ENCODE results near the gene SLC4A8. TPM values are rescaled to one million over a fixed set of nuclear protein-coding genes. Genes with fewer than 3 reads are reported as not detected.

Gene SLC4A8
- total and polyA plus RNA-seq, 9 of the 15 experiments (the other 6 are each of a cell fraction or from before 2014, with no cell fraction given): 0.04 to 1.5 (median 0.12) TPM; not detected in 2

- ChIA-PET POLR2A (interaction anchor here (0.6 to 1.5 kb wide), 4 partner anchors 9 to 543 kb away, joined by 3 to 7 read pairs (median 4); no protein-coding TSS in a partner anchor), CTCF (ENCODE audit: low intra/inter-chr PET ratio) (no interaction called here)
- Histone ChIP-seq H4K20me1 (replicated peaks; ENCODE audit: control insufficient read depth, insufficient read depth, low read length) (no peaks in the 10 kb centered on the region), H3K4me2 (ENCODE audit: insufficient read depth, low read length) (peak overlapping the region; percentile 61), H3K27ac (ENCODE audit: extremely low read depth, low read depth, low read length) (peak overlapping the region; percentile 57; the same call in 2 of the 3 replicates), H3K9me3 (replicated peaks; ENCODE audit: control insufficient read depth, insufficient read depth, low read depth, low read length) (no peaks in the 10 kb centered on the region), H3K4me1 (replicated peaks in 1 of 2; ENCODE audit: control insufficient read depth in 2 of 2, insufficient read depth in 2 of 2, low read length in 2 of 2) (peaks cover 35 to 40% of the 10 kb centered on the region in 2 experiments), H3K9me1 (ENCODE audit: control insufficient read depth, insufficient read depth, low read length) (no peaks in the 10 kb centered on the region), H2AFZ (ENCODE audit: low read depth, low read length) (0 out of 2 replicates have a peak overlapping the region, but pooled peaks have one; percentile 20), H3K79me2 (ENCODE audit: control insufficient read depth, insufficient read depth, low read length) (no peaks in the 10 kb centered on the region), H3K27me3 (ENCODE audit: control insufficient read depth in 2 of 2, insufficient read depth in 2 of 2, low read length in 2 of 2) (no peaks in the 10 kb centered on the region), H3K4me3 (no peak overlapping the region), H3K9ac (ENCODE audit: insufficient read depth in 1 of 2, low read depth in 2 of 2, low read length in 2 of 2) (peak overlapping the region; percentile 4 to 17; a peak in 1 of 4 replicates), H3K36me3 (ENCODE audit: control insufficient read depth, insufficient read depth, low read length) (no peaks in the 10 kb centered on the region)
- ATAC-seq: peak; percentile 81
- peak; percentile 66 to 93 (median 79) for DNase-seq (ENCODE audit: extremely low read depth in 1 of 4, low spot score in 3 of 4)
- BruUV-seq (replicated peaks): no TSS peak
- intact Hi-C loops (cut with micrococcal nuclease): no loop called here
- 6% methylated on average over 2 of the region's 2 CpGs for WGBS (ENCODE audit: insufficient coverage, low coverage, missing lambda C conversion rate)
- in situ Hi-C loops (cut with MboI): no loop called here
- FAIRE-seq: peak; percentile 99
- TF ChIP-seq KDM2B (CRISPR knock-in tag; IDR thresholded peaks at IDR 0.05): no peak
- no peak for TF ChIP-seq BCL6 (CRISPR knock-in tag; IDR thresholded peaks at IDR 0.05)
- TF ChIP-seq ZNF318 (IDR thresholded peaks at IDR 0.05; ENCODE audit: borderline replicate concordance in 1 of 2, low read depth in 1 of 2): no peak
- peak; percentile 52 for TF ChIP-seq BRD9 (IDR thresholded peaks at IDR 0.05; ENCODE audit: low read depth, partially characterized antibody)
- peak; percentile 93 for TF ChIP-seq BCOR (IDR thresholded peaks at IDR 0.05)
- TF ChIP-seq EP300 (IDR thresholded peaks at IDR 0.05; ENCODE audit: low read length): peak; percentile 44; the same call in 1 of the 2 replicates
- TF ChIP-seq DACH1 (IDR thresholded peaks at IDR 0.05; ENCODE audit: partially characterized antibody): peak; percentile 66
- no peak for TF ChIP-seq HDAC3 (IDR thresholded peaks at IDR 0.05; ENCODE audit: borderline replicate concordance, partially characterized antibody)
- TF ChIP-seq ZNF830 (CRISPR knock-in tag; IDR thresholded peaks at IDR 0.05): no peak
- no peak for TF ChIP-seq NFYB (IDR thresholded peaks at IDR 0.05; ENCODE audit: extremely low read depth, insufficient read length)
- TF ChIP-seq GTF2B (IDR thresholded peaks at IDR 0.05; ENCODE audit: extremely low read depth, insufficient read length): no peak
These were observed 35.2 kb upstream of the SLC4A8 start for GRCh38 chr12:51389302-51389999.

Data from K562 (cell line).